Measurements from ENCODE around the gene CLTB.
A peak's percentile ranks its signal among the peaks of the same experiment; 100 is the strongest.

Gene CLTB

GRCh38 chr5:176424181-176424580 lies 7.8 kb upstream of the CLTB start:
- H3K4me1 ChIP-seq: no peaks in the 10 kb centered on the region
- no peak overlapping the region for H2AFZ ChIP-seq
- no peaks in the 10 kb centered on the region for H3K9me3 ChIP-seq (ENCODE audit: control insufficient read depth, low read length)
- TF ChIP-seq CTCF (IDR thresholded peaks at IDR 0.05): no peak
- H3K27ac ChIP-seq: no peak overlapping the region
- H3K27me3 ChIP-seq (ENCODE audit: control insufficient read depth, insufficient read depth, low read length): no peaks in the 10 kb centered on the region
- no peak overlapping the region for H3K4me3 ChIP-seq (ENCODE audit: low read depth, low read length)
- no peaks in the 10 kb centered on the region for H3K36me3 ChIP-seq (ENCODE audit: control insufficient read depth, insufficient read depth, low read length)
- no peaks in the 10 kb centered on the region for H3K79me2 ChIP-seq
- no peak overlapping the region for H3K4me2 ChIP-seq (ENCODE audit: low read length)
- H3K9ac ChIP-seq: no peak overlapping the region

GRCh38 chr5:176420972-176421544 lies 4.7 kb upstream of the CLTB start:
- Histone ChIP-seq H3K9ac (no peak overlapping the region), H3K4me1 (peaks cover 4% of the 10 kb centered on the region), H2AFZ (no peak overlapping the region), H3K36me3 (ENCODE audit: control insufficient read depth, insufficient read depth, low read length) (no peaks in the 10 kb centered on the region), H3K27me3 (ENCODE audit: control insufficient read depth, insufficient read depth, low read length) (no peaks in the 10 kb centered on the region), H3K9me3 (ENCODE audit: control insufficient read depth, low read length) (no peaks in the 10 kb centered on the region), H3K27ac (no peak overlapping the region), H3K4me2 (ENCODE audit: low read length) (no peak overlapping the region), H3K79me2 (peaks cover 7% of the 10 kb centered on the region), H3K4me3 (ENCODE audit: low read depth, low read length) (no peak overlapping the region)
- TF ChIP-seq CTCF (IDR thresholded peaks at IDR 0.05): no peak

- no peak overlapping the region for H3K27ac ChIP-seq
- no peak overlapping the region for H3K9ac ChIP-seq
- H3K9me3 ChIP-seq (ENCODE audit: control insufficient read depth, low read length): no peaks in the 10 kb centered on the region
- peaks cover 5% of the 10 kb centered on the region for H3K4me1 ChIP-seq
- peaks cover 15% of the 10 kb centered on the region for H3K79me2 ChIP-seq
- H3K4me3 ChIP-seq (ENCODE audit: low read depth, low read length): no peak overlapping the region
- H3K27me3 ChIP-seq (ENCODE audit: control insufficient read depth, insufficient read depth, low read length): no peaks in the 10 kb centered on the region
- H2AFZ ChIP-seq: no peak overlapping the region
- TF ChIP-seq CTCF (IDR thresholded peaks at IDR 0.05): no peak
- H3K36me3 ChIP-seq (ENCODE audit: control insufficient read depth, insufficient read depth, low read length): no peaks in the 10 kb centered on the region
- no peak overlapping the region for H3K4me2 ChIP-seq (ENCODE audit: low read length)
Observed at GRCh38 chr5:176420086-176420485, 3.7 kb upstream of the CLTB start.

- Histone ChIP-seq H3K79me2 (peaks cover 26% of the 10 kb centered on the region), H3K27me3 (ENCODE audit: control insufficient read depth, insufficient read depth, low read length) (no peaks in the 10 kb centered on the region), H3K4me2 (ENCODE audit: low read length) (no peak overlapping the region), H3K9me3 (ENCODE audit: control insufficient read depth, low read length) (no peaks in the 10 kb centered on the region), H3K27ac (no peak overlapping the region), H3K4me3 (ENCODE audit: low read depth, low read length) (no peak overlapping the region), H3K9ac (no peak overlapping the region), H3K4me1 (peaks cover 14% of the 10 kb centered on the region), H3K36me3 (ENCODE audit: control insufficient read depth, insufficient read depth, low read length) (no peaks in the 10 kb centered on the region), H2AFZ (peak overlapping the region; percentile 53)
- TF ChIP-seq CTCF (IDR thresholded peaks at IDR 0.05): no peak
Observed at GRCh38 chr5:176418251-176418650, 1.9 kb upstream of the CLTB start.

- Histone ChIP-seq H2AFZ (peak overlapping the region; percentile 92), H3K36me3 (ENCODE audit: control insufficient read depth, insufficient read depth, low read length) (no peaks in the 10 kb centered on the region), H3K27ac (peak overlapping the region; percentile 60), H3K9ac (no peak overlapping the region), H3K9me3 (ENCODE audit: control insufficient read depth, low read length) (no peaks in the 10 kb centered on the region), H3K27me3 (ENCODE audit: control insufficient read depth, insufficient read depth, low read length) (no peaks in the 10 kb centered on the region), H3K79me2 (peaks cover 35% of the 10 kb centered on the region), H3K4me1 (peaks cover 14% of the 10 kb centered on the region), H3K4me2 (ENCODE audit: low read length) (peak overlapping the region; percentile 19), H3K4me3 (ENCODE audit: low read depth, low read length) (no peak overlapping the region)
- no peak for TF ChIP-seq CTCF (IDR thresholded peaks at IDR 0.05)
Observed at GRCh38 chr5:176416965-176417364, 626 bp upstream of the CLTB start.
